AG04450 (cell line): Measurements from ENCODE around the gene DPH1. TPM values are rescaled to one million over a fixed set of nuclear protein-coding genes. Genes with fewer than 3 reads are reported as not detected.

Experiments
- CTCF ChIA-PET: fragments of 300-600, 350-600 bp; formaldehyde crosslinking; extraction: SDS; loops from one replicate; lab custom pipeline; 2022; ENCODE audit warnings: antibody characterized with exemption, inconsistent platforms; lab: Charles Lee
- POLR2A ChIA-PET: fragments of 350-600 bp; formaldehyde crosslinking; extraction: SDS; loops from one replicate; lab custom pipeline; 2021; ENCODE audit warnings: antibody characterized with exemption, inconsistent platforms; lab: Yijun Ruan, JAX
- DNase-seq: peaks from one replicate; pipeline ENCODE4 v3.0.0-alpha.2; 2011; ENCODE audit warnings: low read depth, low spot score
- H3K27ac ChIP-seq: one replicate; pipeline ENCODE4 v1.5.1; 2012; ENCODE audit warnings: low read depth, low read length, control low read depth
- H3K27me3 ChIP-seq: one replicate; pipeline ENCODE4 v1.6.0; 2012; ENCODE audit warnings: low read length; ENCODE audit not compliant: control insufficient read depth, insufficient read depth
- H3K4me3 ChIP-seq: 2 replicates; pipeline ENCODE4 v1.5.1; 2011; ENCODE audit warnings: mild to moderate bottlenecking, low read depth, low read length, control low read depth
- H3K9me3 ChIP-seq: 2 replicates; pipeline ENCODE4 v1.5.1; 2012; ENCODE audit warnings: low read length; ENCODE audit not compliant: control insufficient read depth, insufficient read depth
- CTCF ChIP-seq: IDR thresholded peaks from 2 replicates; pipeline ENCODE4 v1.5.1; 2011; ENCODE audit warnings: low read depth, low read length, control low read depth, inconsistent platforms
- polyA plus RNA-seq: library from polyadenylated mRNA; depleted of rRNA; stranded (reverse); fragments of >200 nt; gene quantifications from 2 replicates; pipeline ENCODE4 v1.2.3, GENCODE V29; 2011; rRNA removed
- small RNA-seq: library from RNA; depleted of rRNA; stranded (forward); fragments of <200 nt; gene quantifications from one replicate; pipeline ENCODE3, GENCODE V24; 2012; ENCODE audit warnings: low read depth; ENCODE audit not compliant: insufficient read length

The DPH1 gene
- polyA plus RNA-seq, 1 experiment: 25.3 TPM

DNA sequence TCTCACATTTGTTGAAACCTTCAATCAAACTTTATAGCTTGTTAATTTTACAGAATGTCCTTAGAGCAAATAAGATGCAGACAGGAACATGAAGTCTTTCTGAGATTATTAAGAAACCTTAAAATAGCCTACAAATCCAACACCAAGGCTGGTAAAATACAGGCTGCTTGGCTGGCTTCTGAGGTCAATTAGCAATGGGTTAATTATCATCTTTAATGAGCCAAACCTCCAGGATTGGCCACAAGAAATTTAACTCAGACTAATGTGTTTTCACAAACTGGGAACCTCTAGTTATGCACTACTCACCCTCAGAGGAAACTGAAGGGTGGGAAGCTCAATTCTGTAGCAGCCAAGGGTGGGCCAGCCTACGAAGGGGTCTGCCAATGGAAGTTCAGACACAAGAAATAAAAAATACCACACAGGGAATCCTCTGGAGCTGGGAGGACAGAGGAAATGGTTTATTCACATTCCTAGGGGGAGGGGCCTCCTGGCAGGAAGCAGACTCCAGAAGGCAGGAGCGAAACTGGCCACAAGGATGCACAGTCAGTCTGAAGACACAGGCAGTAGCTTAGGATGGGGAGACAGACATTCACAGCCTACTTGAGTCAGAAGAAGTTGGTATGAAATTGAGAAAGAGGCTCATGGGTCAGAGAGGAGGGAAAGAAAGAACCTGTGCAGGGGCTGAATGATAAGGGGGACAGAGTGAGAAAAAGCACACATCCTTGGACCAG, 61.0 kb downstream of the DPH1 start:
- DNase-seq: peak; percentile 82
- Histone ChIP-seq H3K4me3 (no peak overlapping the region), H3K27me3 (no peaks in the 10 kb centered on the region), H3K9me3 (no peaks in the 10 kb centered on the region), H3K27ac (peak overlapping the region; percentile 33)
- TF ChIP-seq CTCF: peak; percentile 70
- ChIA-PET CTCF (interaction anchor here (1.0 to 2.3 kb wide), 5 partner anchors 30 to 173 kb away, joined by 3 to 13 read pairs (median 5); no protein-coding TSS in a partner anchor), POLR2A (interaction anchor here (0.6 to 1.7 kb wide), 10 partner anchors 9 to 171 kb away, joined by 3 to 11 read pairs (median 4); no protein-coding TSS in a partner anchor)

- Histone ChIP-seq H3K9me3 (no peaks in the 10 kb centered on the region), H3K27ac (peak overlapping the region; percentile 1)
- TF ChIP-seq CTCF: no peak
Measured at GRCh38 chr17:2092253-2092652, 62.3 kb downstream of the DPH1 start.

DNA sequence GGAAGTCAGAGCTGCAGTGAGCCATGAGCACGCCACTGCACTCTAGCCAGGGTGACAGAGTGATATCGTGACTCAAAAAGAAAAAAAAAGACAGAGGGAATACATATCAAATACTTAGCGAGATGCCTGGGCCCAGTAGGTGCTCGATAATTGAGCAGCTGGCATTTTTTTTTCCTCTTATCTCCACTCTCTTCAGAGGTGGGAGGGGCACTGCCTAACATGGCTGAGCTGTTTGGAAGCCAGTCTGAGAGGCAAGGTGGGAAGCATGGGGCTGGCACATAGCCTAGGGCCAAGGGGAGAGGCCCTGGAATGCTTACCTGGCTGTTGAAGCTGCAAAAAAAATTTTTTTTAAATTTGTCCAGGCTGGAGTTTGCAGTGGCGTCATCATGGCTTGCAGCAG, 63.4 kb downstream of the DPH1 start:
- ChIA-PET CTCF (interaction anchor here (0.7 to 1.4 kb wide), 2 partner anchors 29 to 177 kb away, joined by 4 read pairs; no protein-coding TSS in a partner anchor), POLR2A (interaction anchor here (0.5 to 0.8 kb wide), 2 partner anchors 147 to 377 kb away, joined by 3 read pairs; no protein-coding TSS in a partner anchor)
- H3K27me3 ChIP-seq: no peaks in the 10 kb centered on the region
- no peaks in the 10 kb centered on the region for H3K9me3 ChIP-seq
- no peak for TF ChIP-seq CTCF
- H3K27ac ChIP-seq: no peak overlapping the region
- DNase-seq: no peak
- H3K4me3 ChIP-seq: no peak overlapping the region

More at GRCh38 chr17:2092253-2092652, 62.3 kb downstream of the DPH1 start:
- ChIA-PET CTCF (interaction anchor here (0.6 to 2.3 kb wide), 5 partner anchors 20 to 297 kb away, joined by 3 to 13 read pairs (median 6); no protein-coding TSS in a partner anchor), POLR2A (interaction anchor here (0.7 to 1.7 kb wide), 2 partner anchors 10 to 76 kb away, joined by 5 to 11 read pairs; no protein-coding TSS in a partner anchor)
- no peak for DNase-seq
- H3K4me3 ChIP-seq: no peak overlapping the region
- no peaks in the 10 kb centered on the region for H3K27me3 ChIP-seq

Small RNA genes within 50 kb of the gene (small RNA-seq; reads per million reads assigned to genes)
- gene AC090617.9 (not detected), gene MIR132 (429 reads per million, percentile 93 among the genes with 10 or more reads in this experiment), gene MIR212 (71.0 reads per million, percentile 87 among the genes with 10 or more reads in this experiment), gene OVCA2 (not detected)

Other genes with a start within 250 kb of the DPH1 start
- 5.6 and 5.7 TPM in 2 replicates for gene SMYD4, start 200.3 kb upstream of the DPH1 start, polyA plus RNA-seq
- 52.3 and 56.4 TPM in 2 replicates for gene RPA1, start 200.1 kb upstream of the DPH1 start, polyA plus RNA-seq
- 0.02 and 0.04 TPM in 2 replicates for gene RTN4RL1, start 4.8 kb upstream of the DPH1 start, polyA plus RNA-seq
- 38.0 and 45.0 TPM in 2 replicates for gene OVCA2, start 11.9 kb downstream of the DPH1 start, polyA plus RNA-seq
- 12.7 and 14.4 TPM in 2 replicates for gene HIC1, start 24.9 kb downstream of the DPH1 start, polyA plus RNA-seq